Thyroid gland (tissue), 4 donors: ENCODE data around the gene TJP1.

Experiments
- POLR2A ChIP-seq, 2 donors: fragments of 450-650 bp; IDR thresholded peaks; one replicate each; pipeline ENCODE4 v1.6.1; 2017; ENCODE audit warnings: antibody characterized with exemption in 2 of 2, mild to moderate bottlenecking in 2 of 2, moderate library complexity in 1 of 2
- TF ChIP-seq, protein P1 (sequence below), 6 experiments: fragments of 200-600 bp in 3 of 6; fragments of 450-650 bp in 3 of 6; sonication (generic) in 3 of 6; IDR thresholded peaks; one replicate each; pipeline ENCODE4 v1.5.1; 2016 to 2019; ENCODE audit warnings: antibody characterized with exemption in 6 of 6, mild to moderate bottlenecking in 2 of 6, inconsistent platforms in 1 of 6, moderate library complexity in 1 of 6

- TF ChIP-seq, protein P1, sequence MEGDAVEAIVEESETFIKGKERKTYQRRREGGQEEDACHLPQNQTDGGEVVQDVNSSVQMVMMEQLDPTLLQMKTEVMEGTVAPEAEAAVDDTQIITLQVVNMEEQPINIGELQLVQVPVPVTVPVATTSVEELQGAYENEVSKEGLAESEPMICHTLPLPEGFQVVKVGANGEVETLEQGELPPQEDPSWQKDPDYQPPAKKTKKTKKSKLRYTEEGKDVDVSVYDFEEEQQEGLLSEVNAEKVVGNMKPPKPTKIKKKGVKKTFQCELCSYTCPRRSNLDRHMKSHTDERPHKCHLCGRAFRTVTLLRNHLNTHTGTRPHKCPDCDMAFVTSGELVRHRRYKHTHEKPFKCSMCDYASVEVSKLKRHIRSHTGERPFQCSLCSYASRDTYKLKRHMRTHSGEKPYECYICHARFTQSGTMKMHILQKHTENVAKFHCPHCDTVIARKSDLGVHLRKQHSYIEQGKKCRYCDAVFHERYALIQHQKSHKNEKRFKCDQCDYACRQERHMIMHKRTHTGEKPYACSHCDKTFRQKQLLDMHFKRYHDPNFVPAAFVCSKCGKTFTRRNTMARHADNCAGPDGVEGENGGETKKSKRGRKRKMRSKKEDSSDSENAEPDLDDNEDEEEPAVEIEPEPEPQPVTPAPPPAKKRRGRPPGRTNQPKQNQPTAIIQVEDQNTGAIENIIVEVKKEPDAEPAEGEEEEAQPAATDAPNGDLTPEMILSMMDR (IDR thresholded peaks at IDR 0.05), result no peak
- TF ChIP-seq POLR2A (IDR thresholded peaks at IDR 0.05), result no peak
Measured at GRCh38 chr15:29870495-29871151, 48.4 kb upstream of the TJP1 start.
